OCI-LY1 (cell line): ENCODE results near the gene OGT.
"Not testable (repeated sequence)": the region's sequence is repeated elsewhere in the genome, so short reads cannot be mapped to it uniquely, and the experiment has no call there.

ENCODE experiments used
- H2AFZ ChIP-seq: fragments of 200-600 bp; sonication (generic), shearing (Covaris generic); 2 replicates; pipeline ENCODE4 v1.6.0; 2014; ENCODE audit warnings: antibody characterized with exemption, mild to moderate bottlenecking, low read length
- H3F3A ChIP-seq: fragments of 200-600 bp; sonication (generic), shearing (Covaris generic); 2 replicates; pipeline ENCODE4 v1.6.0; 2014; ENCODE audit warnings: mild to moderate bottlenecking, antibody characterized with exemption, low read length, moderate library complexity; ENCODE audit not compliant: insufficient read depth
- H3K27ac ChIP-seq: fragments of 200-600 bp; sonication (generic); 2 replicates; pipeline ENCODE4 v1.5.1; 2014; ENCODE audit warnings: low read length, mixed run types, mild to moderate bottlenecking, low read depth; ENCODE audit not compliant: poor library complexity, severe bottlenecking
- H3K27me3 ChIP-seq: fragments of 200-600 bp; sonication (generic); 2 replicates; pipeline ENCODE4 v1.6.0; 2014; ENCODE audit warnings: antibody characterized with exemption, mild to moderate bottlenecking, low read length, moderate library complexity; ENCODE audit not compliant: insufficient read depth
- H3K36me3 ChIP-seq: fragments of 200-600 bp; sonication (generic); 2 replicates; pipeline ENCODE4 v1.6.1; 2014; ENCODE audit warnings: mild to moderate bottlenecking, antibody characterized with exemption, low read length, moderate library complexity, mixed read lengths; ENCODE audit not compliant: insufficient read depth
- H3K4me1 ChIP-seq: fragments of 200-600 bp; sonication (generic); 2 replicates; pipeline ENCODE4 v1.5.1; 2014; ENCODE audit warnings: mild to moderate bottlenecking, low read length, moderate library complexity; ENCODE audit not compliant: insufficient read depth, severe bottlenecking
- H3K4me2 ChIP-seq: fragments of 200-600 bp; sonication (generic), shearing (Covaris generic); 2 replicates; pipeline ENCODE4 v1.6.1; 2014; ENCODE audit warnings: low read length
- H3K4me3 ChIP-seq: fragments of 200-600 bp; sonication (generic); 2 replicates; pipeline ENCODE4 v1.5.1; 2014; ENCODE audit warnings: low read length, low read depth, mild to moderate bottlenecking, mixed read lengths; ENCODE audit not compliant: poor library complexity, severe bottlenecking
- H3K79me2 ChIP-seq: fragments of 200-600 bp; shearing (Covaris generic); 2 replicates; pipeline ENCODE4 v1.6.1; 2016; ENCODE audit warnings: mixed run types, low read length, mixed read lengths; ENCODE audit not compliant: insufficient read depth
- H3K9ac ChIP-seq: fragments of 200-600 bp; sonication (generic), shearing (Covaris generic); 2 replicates; pipeline ENCODE4 v1.6.1; 2014; ENCODE audit warnings: mild to moderate bottlenecking, low read length, mixed read lengths
- H3K9me2 ChIP-seq: fragments of 200-600 bp; sonication (generic), shearing (Covaris generic); 2 replicates; pipeline ENCODE4 v1.6.1; 2014; ENCODE audit warnings: low read depth, mild to moderate bottlenecking, low read length, mixed read lengths
- H3K9me3 ChIP-seq: fragments of 200-600 bp; shearing (Covaris generic); 2 replicates; pipeline ENCODE4 v1.6.1; 2014; ENCODE audit warnings: low read length, mixed read lengths
- H4K20me1 ChIP-seq: fragments of 200-600 bp; sonication (generic), shearing (Covaris generic); 2 replicates; pipeline ENCODE4 v1.6.0; 2016; ENCODE audit warnings: mild to moderate bottlenecking, low read length; ENCODE audit not compliant: insufficient read depth
- EZH2 ChIP-seq: fragments of 200-600 bp; sonication (generic), shearing (Covaris generic); IDR thresholded peaks from 2 replicates; pipeline ENCODE4 v1.8.0; 2017; ENCODE audit warnings: borderline replicate concordance, mixed run types, mild to moderate bottlenecking, antibody characterized with exemption, low read length, moderate library complexity, mixed read lengths
- TF ChIP-seq, protein P1 (sequence below): fragments of 200-600 bp; sonication (generic), shearing (Covaris generic); IDR thresholded peaks from 2 replicates; pipeline ENCODE4 v1.5.1; 2017; ENCODE audit warnings: mild to moderate bottlenecking, antibody characterized with exemption, low read length, moderate library complexity, mixed read lengths

OGT gene

DNA sequence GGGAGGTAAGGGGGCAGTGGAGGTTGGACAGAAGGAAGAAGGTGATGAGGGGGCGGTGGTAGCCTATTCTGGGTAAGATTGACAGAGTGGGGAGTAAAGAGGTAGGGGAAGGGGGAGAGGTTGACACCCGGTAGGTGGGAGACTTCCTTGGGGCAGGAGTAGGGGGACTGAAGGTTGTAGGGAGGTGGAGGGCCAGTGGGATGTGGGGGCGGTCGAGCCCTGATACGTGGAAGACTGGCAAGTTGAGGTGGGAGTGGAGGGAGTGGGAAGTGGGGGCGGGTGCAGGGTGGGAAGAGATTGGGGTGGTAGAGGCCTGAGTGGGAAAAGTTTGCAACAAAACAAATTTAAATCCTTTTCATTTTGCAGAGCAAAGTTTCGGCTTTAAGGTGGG lies 47.1 kb downstream of the OGT start:
- H3F3A ChIP-seq, result no peaks in the 10 kb centered on the region
- no peak overlapping the region for H3K9ac ChIP-seq
- H3K27me3 ChIP-seq, result no peaks in the 10 kb centered on the region
- H3K9me3 ChIP-seq, result no peaks in the 10 kb centered on the region
- no peaks in the 10 kb centered on the region for H3K79me2 ChIP-seq
- TF ChIP-seq, protein P1, sequence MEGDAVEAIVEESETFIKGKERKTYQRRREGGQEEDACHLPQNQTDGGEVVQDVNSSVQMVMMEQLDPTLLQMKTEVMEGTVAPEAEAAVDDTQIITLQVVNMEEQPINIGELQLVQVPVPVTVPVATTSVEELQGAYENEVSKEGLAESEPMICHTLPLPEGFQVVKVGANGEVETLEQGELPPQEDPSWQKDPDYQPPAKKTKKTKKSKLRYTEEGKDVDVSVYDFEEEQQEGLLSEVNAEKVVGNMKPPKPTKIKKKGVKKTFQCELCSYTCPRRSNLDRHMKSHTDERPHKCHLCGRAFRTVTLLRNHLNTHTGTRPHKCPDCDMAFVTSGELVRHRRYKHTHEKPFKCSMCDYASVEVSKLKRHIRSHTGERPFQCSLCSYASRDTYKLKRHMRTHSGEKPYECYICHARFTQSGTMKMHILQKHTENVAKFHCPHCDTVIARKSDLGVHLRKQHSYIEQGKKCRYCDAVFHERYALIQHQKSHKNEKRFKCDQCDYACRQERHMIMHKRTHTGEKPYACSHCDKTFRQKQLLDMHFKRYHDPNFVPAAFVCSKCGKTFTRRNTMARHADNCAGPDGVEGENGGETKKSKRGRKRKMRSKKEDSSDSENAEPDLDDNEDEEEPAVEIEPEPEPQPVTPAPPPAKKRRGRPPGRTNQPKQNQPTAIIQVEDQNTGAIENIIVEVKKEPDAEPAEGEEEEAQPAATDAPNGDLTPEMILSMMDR, result no peak
- TF ChIP-seq EZH2, result no peak
- H4K20me1 ChIP-seq, result no peaks in the 10 kb centered on the region
- H3K27ac ChIP-seq, result no peak overlapping the region
- peaks cover 21% of the 10 kb centered on the region for H3K36me3 ChIP-seq
- no peak overlapping the region for H3K4me2 ChIP-seq
- no peak overlapping the region for H3K4me3 ChIP-seq
- H3K9me2 ChIP-seq, result no peaks in the 10 kb centered on the region
- no peaks in the 10 kb centered on the region for H3K4me1 ChIP-seq
- H2AFZ ChIP-seq, result no peak overlapping the region

DNA sequence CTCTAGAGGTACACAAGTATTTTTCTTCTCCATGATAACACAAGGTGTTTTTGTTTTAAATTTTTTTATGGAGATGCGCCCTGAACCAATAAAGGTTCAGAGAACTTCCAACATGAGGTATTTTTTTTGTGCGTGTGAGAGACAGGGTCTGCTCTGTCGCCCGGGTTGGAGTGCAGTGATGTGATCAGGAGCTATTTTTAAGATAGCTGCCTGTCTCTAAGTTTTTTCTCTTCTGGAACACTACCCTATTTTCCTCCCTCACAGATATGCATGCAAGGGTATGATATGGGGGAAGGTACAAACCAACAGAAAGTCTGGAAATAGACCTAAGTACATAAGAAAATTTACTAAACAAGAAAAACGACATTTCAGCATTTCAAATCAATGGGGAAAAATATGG lies 48.3 kb downstream of the OGT start:
- Histone ChIP-seq H3F3A (no peaks in the 10 kb centered on the region), H3K9me2 (no peaks in the 10 kb centered on the region), H3K9ac (no peak overlapping the region), H3K79me2 (no peaks in the 10 kb centered on the region), H3K27me3 (no peaks in the 10 kb centered on the region), H4K20me1 (no peaks in the 10 kb centered on the region), H3K4me3 (no peak overlapping the region), H2AFZ (no peak overlapping the region), H3K4me2 (no peak overlapping the region), H3K36me3 (peaks cover 11% of the 10 kb centered on the region; the same call in 1 of the 2 replicates), H3K9me3 (no peaks in the 10 kb centered on the region), H3K27ac (no peak overlapping the region), H3K4me1 (no peaks in the 10 kb centered on the region)
- TF ChIP-seq EZH2, result no peak
- TF ChIP-seq, protein P1, result no peak

DNA sequence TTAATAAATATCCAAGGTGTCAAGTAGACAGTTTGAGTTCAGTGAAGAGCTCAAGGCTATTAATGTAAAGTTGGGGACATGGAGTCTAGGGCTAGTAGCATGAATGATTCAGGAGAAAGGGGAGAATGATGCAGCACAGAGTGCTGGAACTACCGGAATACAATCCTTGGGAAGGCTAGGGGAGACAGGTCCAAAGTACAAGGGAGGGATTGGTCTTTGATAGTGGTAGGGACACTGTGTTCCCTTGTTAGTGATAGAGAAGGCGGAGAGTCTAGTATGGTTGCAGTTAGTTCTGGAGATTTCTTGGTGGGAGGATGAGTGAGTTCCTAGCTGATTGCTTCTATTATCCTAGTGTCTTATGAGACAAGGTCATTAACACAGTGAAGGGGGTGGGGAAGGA lies 54.0 kb downstream of the OGT start:
- Histone ChIP-seq H2AFZ (no peak overlapping the region), H3K79me2 (no peaks in the 10 kb centered on the region), H3K4me3 (no peak overlapping the region), H4K20me1 (no peaks in the 10 kb centered on the region), H3K9me2 (no peaks in the 10 kb centered on the region), H3K4me1 (no peaks in the 10 kb centered on the region), H3K4me2 (no peak overlapping the region), H3F3A (no peaks in the 10 kb centered on the region), H3K9ac (no peak overlapping the region), H3K9me3 (no peaks in the 10 kb centered on the region), H3K36me3 (no peaks in the 10 kb centered on the region), H3K27ac (no peak overlapping the region), H3K27me3 (no peaks in the 10 kb centered on the region)
- TF ChIP-seq EZH2, result no peak
- TF ChIP-seq, protein P1, result no peak

DNA sequence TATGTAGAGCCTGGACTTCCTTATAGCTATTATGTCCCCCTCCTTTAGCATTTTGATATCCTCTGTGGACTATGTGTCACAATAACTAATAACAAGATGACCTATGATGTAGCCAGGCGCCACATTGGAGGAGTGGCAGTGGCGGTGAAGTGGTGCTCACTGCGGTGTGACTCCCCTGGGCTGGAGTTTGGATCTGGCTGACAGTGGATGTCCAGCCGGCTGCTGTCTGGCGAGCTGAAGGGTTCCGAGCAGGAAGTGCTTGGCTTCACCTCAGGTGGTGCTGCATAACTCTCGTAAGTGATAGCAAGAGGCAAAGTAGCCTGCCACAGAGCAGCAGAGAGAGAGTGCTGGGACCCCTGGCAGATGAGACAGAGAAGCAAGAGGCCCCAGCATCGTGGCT lies 60.3 kb downstream of the OGT start:
- H4K20me1 ChIP-seq, H3K4me1 ChIP-seq, H3K9me2 ChIP-seq, H3K36me3 ChIP-seq, H3K9ac ChIP-seq, H3K4me3 ChIP-seq, H3F3A ChIP-seq, H3K27me3 ChIP-seq, H2AFZ ChIP-seq, H3K4me2 ChIP-seq, H3K27ac ChIP-seq, H3K79me2 ChIP-seq, H3K9me3 ChIP-seq: not testable (repeated sequence)
